Esophagus squamous epithelium (tissue), 4 donors: ENCODE results near the gene TOR1AIP1.

Experiments used
- POLR2A ChIP-seq, 4 donors: fragments of 450-650 bp; IDR thresholded peaks; one replicate each; pipeline ENCODE4 v1.6.1; 2017; ENCODE audit warnings: antibody characterized with exemption in 4 of 4, mild to moderate bottlenecking in 4 of 4, moderate library complexity in 3 of 4
- TF ChIP-seq, protein P1 (sequence below), 6 experiments: fragments of 450-650 bp in 4 of 6; fragments of 200-600 bp in 2 of 6; sonication (generic) in 2 of 6; IDR thresholded peaks; one replicate each; pipeline ENCODE4 v1.5.1; 2016 to 2019; ENCODE audit warnings: antibody characterized with exemption in 6 of 6, mild to moderate bottlenecking in 4 of 6, moderate library complexity in 4 of 6

DNA sequence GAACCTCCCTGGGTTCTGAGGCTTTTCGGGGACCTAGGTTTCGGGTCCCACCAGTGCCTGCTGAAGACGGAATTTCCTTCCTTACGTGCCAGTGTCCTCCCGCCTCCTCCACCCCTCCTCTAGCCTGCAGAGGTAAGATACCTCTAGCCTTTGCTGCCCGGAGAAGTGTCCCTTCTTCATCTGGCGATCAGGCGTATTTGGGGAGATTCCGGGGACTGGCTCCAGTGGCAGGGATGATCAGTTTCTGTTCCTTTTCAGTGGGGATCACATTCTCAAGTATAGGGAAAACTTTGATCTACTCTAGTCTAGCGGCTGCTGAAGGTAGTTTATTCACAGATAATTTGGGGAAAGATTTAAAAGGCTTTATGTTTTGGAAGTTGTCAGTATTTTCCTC lies 73.2 kb downstream of the TOR1AIP1 start:
- no peak for TF ChIP-seq POLR2A (IDR thresholded peaks at IDR 0.05)
- TF ChIP-seq, protein P1, sequence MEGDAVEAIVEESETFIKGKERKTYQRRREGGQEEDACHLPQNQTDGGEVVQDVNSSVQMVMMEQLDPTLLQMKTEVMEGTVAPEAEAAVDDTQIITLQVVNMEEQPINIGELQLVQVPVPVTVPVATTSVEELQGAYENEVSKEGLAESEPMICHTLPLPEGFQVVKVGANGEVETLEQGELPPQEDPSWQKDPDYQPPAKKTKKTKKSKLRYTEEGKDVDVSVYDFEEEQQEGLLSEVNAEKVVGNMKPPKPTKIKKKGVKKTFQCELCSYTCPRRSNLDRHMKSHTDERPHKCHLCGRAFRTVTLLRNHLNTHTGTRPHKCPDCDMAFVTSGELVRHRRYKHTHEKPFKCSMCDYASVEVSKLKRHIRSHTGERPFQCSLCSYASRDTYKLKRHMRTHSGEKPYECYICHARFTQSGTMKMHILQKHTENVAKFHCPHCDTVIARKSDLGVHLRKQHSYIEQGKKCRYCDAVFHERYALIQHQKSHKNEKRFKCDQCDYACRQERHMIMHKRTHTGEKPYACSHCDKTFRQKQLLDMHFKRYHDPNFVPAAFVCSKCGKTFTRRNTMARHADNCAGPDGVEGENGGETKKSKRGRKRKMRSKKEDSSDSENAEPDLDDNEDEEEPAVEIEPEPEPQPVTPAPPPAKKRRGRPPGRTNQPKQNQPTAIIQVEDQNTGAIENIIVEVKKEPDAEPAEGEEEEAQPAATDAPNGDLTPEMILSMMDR (IDR thresholded peaks at IDR 0.05) = peak in 1 of 6 experiments; percentile 11
